IPS DF 4.7 (cell line): ENCODE results near the gene OR51E1.

Experiments used
- DNase-seq: peaks from one replicate; pipeline ENCODE4 v3.0.0-alpha.2; 2013; ENCODE audit warnings: low spot score; ENCODE audit errors: extremely low read depth

OR51E1 gene

GRCh38 chr11:4654635-4655369 is 11.0 kb downstream of the OR51E1 start:
- DNase-seq, result no peak

GRCh38 chr11:4658629-4659445 is 15.1 kb downstream of the OR51E1 start:
- no peak for DNase-seq

GRCh38 chr11:4662876-4663275 is 19.1 kb downstream of the OR51E1 start:
- DNase-seq, result no peak

GRCh38 chr11:4664183-4664582 is 20.4 kb downstream of the OR51E1 start:
- no peak for DNase-seq

GRCh38 chr11:4664786-4665185 is 21.0 kb downstream of the OR51E1 start:
- no peak for DNase-seq

- DNase-seq, result no peak
These were observed 21.6 kb downstream of the OR51E1 start for GRCh38 chr11:4665424-4665823.

- DNase-seq, result no peak
These were observed 28.0 kb downstream of the OR51E1 start for GRCh38 chr11:4671741-4672140.

GRCh38 chr11:4672470-4672869 is 28.7 kb downstream of the OR51E1 start:
- no peak for DNase-seq

- no peak for DNase-seq
These were observed 30.0 kb downstream of the OR51E1 start for GRCh38 chr11:4673781-4674180.

- no peak for DNase-seq
These were observed 34.2 kb downstream of the OR51E1 start for GRCh38 chr11:4677948-4678347.

- no peak for DNase-seq
These were observed 36.6 kb downstream of the OR51E1 start for GRCh38 chr11:4680341-4680740.

GRCh38 chr11:4682623-4683419 is 39.0 kb downstream of the OR51E1 start:
- DNase-seq, result no peak

GRCh38 chr11:4684631-4685285 is 41.0 kb downstream of the OR51E1 start:
- DNase-seq, result no peak

GRCh38 chr11:4695442-4695841 is 51.7 kb downstream of the OR51E1 start:
- DNase-seq, result no peak

- no peak for DNase-seq
These were observed 53.8 kb downstream of the OR51E1 start, which contains the start of gene OR51E2 for GRCh38 chr11:4697585-4697984. OR51E2 (minus strand) TSS chr11:4697853; CDS start chr11:4682711, 15,142 bp downstream.

- DNase-seq, result no peak
These were observed 56.1 kb downstream of the OR51E1 start for GRCh38 chr11:4699697-4700435.

GRCh38 chr11:4700436-4700820 is 56.6 kb downstream of the OR51E1 start:
- DNase-seq, result no peak

- no peak for DNase-seq
These were observed 60.4 kb downstream of the OR51E1 start, which contains the start of gene MMP26 for GRCh38 chr11:4704054-4704789. MMP26 (plus strand) TSS chr11:4704784.

GRCh38 chr11:4704790-4705334 is 61.1 kb downstream of the OR51E1 start:
- no peak for DNase-seq
